ENCODE measurements around the gene CDH12. TPM values are rescaled to one million over a fixed set of nuclear protein-coding genes. Genes with fewer than 3 reads are reported as not detected.

Gene CDH12
- total RNA-seq, 1 experiment from 2014 or later = not detected

GRCh38 chr5:22108545-22108944 is 744.6 kb downstream of the CDH12 start:
- no peak overlapping the region for H2BK5ac ChIP-seq (ENCODE audit: insufficient read length, low read length)
- H2BK20ac ChIP-seq (ENCODE audit: low read depth, low read length, poor library complexity, severe bottlenecking) = no peak overlapping the region
- no peak overlapping the region for H3K4me2 ChIP-seq (ENCODE audit: insufficient read depth, insufficient read length, low read length)
- no peak overlapping the region for H3K14ac ChIP-seq (ENCODE audit: insufficient read depth, low read length)
- Mint-ChIP-seq H3K4me1 (peaks cover 13 to 15% of the 10 kb centered on the region in 2 experiments), H3K36me3 (ENCODE audit: insufficient read depth in 1 of 3, low read depth in 3 of 3) (no peaks in the 10 kb centered on the region), H3K27ac (no peak overlapping the region), H3K4me3 (no peak overlapping the region), H3K9me3 (no peaks in the 10 kb centered on the region), H3K27me3 (ENCODE audit: low read depth) (no peaks in the 10 kb centered on the region)
- H3K27ac ChIP-seq (ENCODE audit: insufficient read length, low read depth, low read length) = no peak overlapping the region
- no peak overlapping the region for H4K8ac ChIP-seq (replicated peaks; ENCODE audit: insufficient read length, low read depth, low read length)
- no peaks in the 10 kb centered on the region for H3K27me3 ChIP-seq (ENCODE audit: insufficient read depth, low read length)
- H3K79me2 ChIP-seq (ENCODE audit: insufficient read depth, low read length) = no peaks in the 10 kb centered on the region
- no peaks in the 10 kb centered on the region for H4K20me1 ChIP-seq (ENCODE audit: control insufficient read depth, insufficient read depth, insufficient read length)
- no peak overlapping the region for H2BK12ac ChIP-seq (ENCODE audit: insufficient read length, low read depth, low read length)
- H4K91ac ChIP-seq (ENCODE audit: insufficient read length, low read depth, low read length) = no peak overlapping the region
- H3K79me1 ChIP-seq (ENCODE audit: insufficient read depth, low read depth, low read length, poor library complexity, severe bottlenecking) = no peaks in the 10 kb centered on the region
- H3T11ph ChIP-seq (ENCODE audit: low read length) = no peak overlapping the region
- H3K4me1 ChIP-seq (ENCODE audit: insufficient read depth, low read length) = no peaks in the 10 kb centered on the region
- H2AK5ac ChIP-seq (ENCODE audit: insufficient read length, low read length) = no peak overlapping the region
- no peak overlapping the region for H3K23ac ChIP-seq (ENCODE audit: insufficient read length, low read depth, low read length)
- no peak overlapping the region for H2AFZ ChIP-seq (ENCODE audit: low read length)
- no peaks in the 10 kb centered on the region for H3K23me2 ChIP-seq (ENCODE audit: insufficient read length, low read depth, low read length, poor library complexity, severe bottlenecking)
- no peak overlapping the region for H3K18ac ChIP-seq (ENCODE audit: insufficient read length, low read depth, low read length)
- H3K9ac ChIP-seq (ENCODE audit: extremely low read depth, insufficient read length, low read length) = no peak overlapping the region
- no peak for TF ChIP-seq CTCF (conservative IDR thresholded peaks at IDR 0.05)
- no peak overlapping the region for H4K5ac ChIP-seq (ENCODE audit: insufficient read length, low read depth, low read length)
- H3K56ac ChIP-seq (ENCODE audit: insufficient read length, low read depth, low read length) = no peak overlapping the region
- no peak for DNase-seq
- no peaks in the 10 kb centered on the region for H3K9me3 ChIP-seq (ENCODE audit: control insufficient read depth, low read depth, low read length)
- H3K4ac ChIP-seq (ENCODE audit: low read depth, low read length) = no peak overlapping the region
- H2BK15ac ChIP-seq (ENCODE audit: low read depth, low read length) = no peak overlapping the region
- no peak overlapping the region for H2BK120ac ChIP-seq (ENCODE audit: low read depth, low read length, poor library complexity, severe bottlenecking)
